Measurements from ENCODE around the gene AKAP4. TPM values are rescaled to one million over a fixed set of nuclear protein-coding genes. Genes with fewer than 3 reads are reported as not detected.

The AKAP4 gene
- polyA plus RNA-seq, 3 donors, result not detected

GRCh38 chrX:50152456-50152855 is 48.4 kb downstream of the AKAP4 start:
- 73 to 87% (median 77%) methylated on average over 2 of the region's 2 CpGs for WGBS, 3 donors
- H3K27ac ChIP-seq (ENCODE audit: low read depth, low read length), result no peak overlapping the region

GRCh38 chrX:50147972-50148371 is 52.8 kb downstream of the AKAP4 start:
- no peak overlapping the region for H3K27ac ChIP-seq (ENCODE audit: low read depth, low read length)
- 62 to 75% (median 68%) methylated on average over 7 of the region's 7 CpGs for WGBS, 3 donors

Other genes with a start within 250 kb of the AKAP4 start
- gene CCNB3, start 3.8 kb upstream of the AKAP4 start, polyA plus RNA-seq, result under 1 TPM; 0.11 to 0.41 (median 0.39) TPM

Measured in adipose tissue (tissue), 3 donors.